Left ventricle myocardium inferior (tissue), 1 donor: ENCODE data around the gene CAPS2. TPM values are rescaled to one million over a fixed set of nuclear protein-coding genes. Genes with fewer than 3 reads are reported as not detected.

Experiments used
- DNase-seq: peaks from one replicate; pipeline ENCODE4 v3.0.0-alpha.2; 2020
- H3K27ac ChIP-seq: fragments of 200-600 bp; replicated peaks from 2 replicates; pipeline ENCODE4 v1.8.0; 2021
- H3K27me3 ChIP-seq: fragments of 200-600 bp; 2 replicates; pipeline ENCODE4 v1.8.0; 2021; ENCODE audit warnings: low read depth
- H3K36me3 ChIP-seq: fragments of 200-600 bp; 2 replicates; pipeline ENCODE4 v1.8.0; 2021
- H3K4me1 ChIP-seq: fragments of 200-600 bp; 2 replicates; pipeline ENCODE4 v1.8.0; 2021
- H3K4me3 ChIP-seq: fragments of 200-600 bp; 2 replicates; pipeline ENCODE4 v1.8.0; 2021; ENCODE audit warnings: mild to moderate bottlenecking, moderate library complexity
- H3K9me3 ChIP-seq: fragments of 200-600 bp; replicated peaks from 2 replicates; pipeline ENCODE4 v1.8.0; 2021
- CTCF ChIP-seq: fragments of 200-600 bp; IDR thresholded peaks from 2 replicates; pipeline ENCODE4 v1.8.0; 2021; ENCODE audit warnings: antibody characterized with exemption, mild to moderate bottlenecking, borderline replicate concordance
- intact Hi-C: fragments of 100-400 bp; cut with micrococcal nuclease; formaldehyde crosslinking; loops from one replicate; pipeline ENCODE4 v1.11.0; 2022
- total RNA-seq: library from RNA; stranded (reverse); fragmentation: NEBNext Ultra II Directional; extraction: Animal tissue kit (Norgen Biotek cat#: 25700); gene quantifications from one replicate; pipeline ENCODE4 v1.2.1, GENCODE V29; 2021
- donor health status: DM: no; HTN: yes; CAD: no; lungs with severe emphysema.

CAPS2 gene
- total RNA-seq, 1 donor from 2014 or later = 13.4 TPM

GRCh38 chr12:75345531-75345930 lies 15.4 kb upstream of the CAPS2 start:
- Histone ChIP-seq H3K4me1 (no peaks in the 10 kb centered on the region), H3K36me3 (no peaks in the 10 kb centered on the region), H3K27me3 (no peaks in the 10 kb centered on the region), H3K9me3 (no peaks in the 10 kb centered on the region), H3K4me3 (no peak overlapping the region), H3K27ac (no peak overlapping the region)
- no peak for TF ChIP-seq CTCF
- intact Hi-C loops = no loop called here
- DNase-seq = no peak

- Histone ChIP-seq H3K36me3 (no peaks in the 10 kb centered on the region), H3K9me3 (peaks cover 4% of the 10 kb centered on the region), H3K4me3 (no peak overlapping the region), H3K27ac (no peak overlapping the region), H3K4me1 (no peaks in the 10 kb centered on the region), H3K27me3 (no peaks in the 10 kb centered on the region)
- TF ChIP-seq CTCF = no peak
- DNase-seq = no peak
- intact Hi-C loops = no loop called here
Observed at GRCh38 chr12:75341873-75342272, 11.7 kb upstream of the CAPS2 start.

GRCh38 chr12:75337905-75338304 lies 7.8 kb upstream of the CAPS2 start:
- Histone ChIP-seq H3K9me3 (peaks cover 4% of the 10 kb centered on the region), H3K36me3 (no peaks in the 10 kb centered on the region), H3K27me3 (no peaks in the 10 kb centered on the region), H3K4me1 (peaks cover 7% of the 10 kb centered on the region), H3K4me3 (no peak overlapping the region), H3K27ac (no peak overlapping the region)
- intact Hi-C loops = no loop called here
- DNase-seq = no peak
- TF ChIP-seq CTCF = no peak

- Histone ChIP-seq H3K27ac (peak within 1 kb of the TSS; percentile 46), H3K9me3 (peaks cover 4% of the 10 kb centered on the region), H3K27me3 (no peaks in the 10 kb centered on the region), H3K4me3 (peak within 1 kb of the TSS; percentile 63), H3K4me1 (peaks cover 12% of the 10 kb centered on the region), H3K36me3 (no peaks in the 10 kb centered on the region)
- peak; percentile 77 for DNase-seq
- intact Hi-C loops = loop anchor here (5.0 kb wide), 1 partner anchor 173 kb away; no protein-coding TSS in a partner anchor
- peak; percentile 96 for TF ChIP-seq CTCF
Observed at GRCh38 chr12:75334384-75335030, 4.4 kb upstream of the CAPS2 start, which contains the start of gene GLIPR1L1. Gene GLIPR1L1, plus strand, starts transcription at chr12:75334670. Its CDS starts 59 bp downstream, at chr12:75334729.

- intact Hi-C loops = no loop called here
- H3K4me1 ChIP-seq = peaks cover 15% of the 10 kb centered on the region
- no peaks in the 10 kb centered on the region for H3K9me3 ChIP-seq
- H3K27me3 ChIP-seq = no peaks in the 10 kb centered on the region
- no peak for DNase-seq
- no peak for TF ChIP-seq CTCF
- H3K36me3 ChIP-seq = no peaks in the 10 kb centered on the region
- H3K27ac ChIP-seq = no peak overlapping the region
- H3K4me3 ChIP-seq = no peak overlapping the region
Observed at GRCh38 chr12:75327642-75328041, 2.5 kb downstream of the CAPS2 start.
